Muscle layer of colon (tissue), 2 donors: ENCODE measurements around the gene CTSH.

Source experiments
- H3K27ac ChIP-seq: one replicate; pipeline ENCODE4 v1.7.0; 2013; ENCODE audit warnings: low read depth, mild to moderate bottlenecking, low read length, moderate library complexity
- H3K27me3 ChIP-seq, 2 donors: one replicate each; pipeline ENCODE4 v1.7.0; 2013; ENCODE audit warnings: low read length in 2 of 2, mild to moderate bottlenecking in 2 of 2; ENCODE audit not compliant: insufficient read depth in 2 of 2, control insufficient read depth in 1 of 2
- H3K36me3 ChIP-seq: one replicate; pipeline ENCODE4 v1.7.0; 2013; ENCODE audit warnings: mild to moderate bottlenecking, low read length; ENCODE audit not compliant: insufficient read depth
- H3K4me1 ChIP-seq: one replicate; pipeline ENCODE4 v1.7.0; 2013; ENCODE audit warnings: mild to moderate bottlenecking, low read length; ENCODE audit not compliant: insufficient read depth
- H3K4me3 ChIP-seq, 2 donors: one replicate each; pipeline ENCODE4 v1.7.0; 2013; ENCODE audit warnings: low read length in 2 of 2, low read depth in 1 of 2, mild to moderate bottlenecking in 1 of 2, moderate library complexity in 1 of 2
- H3K9ac ChIP-seq: one replicate; pipeline ENCODE4 v1.7.0; 2013; ENCODE audit warnings: low read length
- H3K9me3 ChIP-seq: one replicate; pipeline ENCODE4 v1.7.0; 2013; ENCODE audit warnings: mild to moderate bottlenecking, low read length
- donor health status: abdominal sarcoma.
- donor health status: Adenocarcinoma of cecum.

Gene CTSH

GRCh38 chr15:78925076-78925624 is 19.7 kb downstream of the CTSH start:
- H3K4me1 ChIP-seq, result no peaks in the 10 kb centered on the region
- H3K27me3 ChIP-seq, result no peaks in the 10 kb centered on the region
- no peak overlapping the region for H3K4me3 ChIP-seq
- no peak overlapping the region for H3K27ac ChIP-seq
- H3K9ac ChIP-seq, result no peak overlapping the region
- peaks cover 46% of the 10 kb centered on the region for H3K36me3 ChIP-seq
- no peaks in the 10 kb centered on the region for H3K9me3 ChIP-seq

- H3K27ac ChIP-seq, result no peak overlapping the region
- no peaks in the 10 kb centered on the region for H3K4me1 ChIP-seq
- peaks cover 50% of the 10 kb centered on the region for H3K36me3 ChIP-seq
- H3K9me3 ChIP-seq, result no peaks in the 10 kb centered on the region
- no peaks in the 10 kb centered on the region for H3K27me3 ChIP-seq
- H3K4me3 ChIP-seq, result no peak overlapping the region
- H3K9ac ChIP-seq, result no peak overlapping the region
Measured at GRCh38 chr15:78923480-78924360, 21.1 kb downstream of the CTSH start.

GRCh38 chr15:78923015-78923414 is 21.8 kb downstream of the CTSH start:
- Histone ChIP-seq H3K36me3 (peaks cover 50% of the 10 kb centered on the region), H3K27me3 (no peaks in the 10 kb centered on the region), H3K4me1 (no peaks in the 10 kb centered on the region), H3K27ac (no peak overlapping the region), H3K4me3 (no peak overlapping the region), H3K9ac (no peak overlapping the region), H3K9me3 (no peaks in the 10 kb centered on the region)

- H3K36me3 ChIP-seq, result peaks cover 46% of the 10 kb centered on the region
- no peak overlapping the region for H3K4me3 ChIP-seq
- H3K9me3 ChIP-seq, result no peaks in the 10 kb centered on the region
- H3K27me3 ChIP-seq, result no peaks in the 10 kb centered on the region
- no peak overlapping the region for H3K9ac ChIP-seq
- H3K27ac ChIP-seq, result no peak overlapping the region
- peaks cover 4% of the 10 kb centered on the region for H3K4me1 ChIP-seq
Measured at GRCh38 chr15:78922527-78922926, 22.3 kb downstream of the CTSH start.

GRCh38 chr15:78921940-78922339 is 22.9 kb downstream of the CTSH start:
- no peaks in the 10 kb centered on the region for H3K27me3 ChIP-seq
- no peak overlapping the region for H3K4me3 ChIP-seq
- H3K4me1 ChIP-seq, result peaks cover 10% of the 10 kb centered on the region
- H3K27ac ChIP-seq, result no peak overlapping the region
- H3K9ac ChIP-seq, result no peak overlapping the region
- H3K36me3 ChIP-seq, result peaks cover 40% of the 10 kb centered on the region
- no peaks in the 10 kb centered on the region for H3K9me3 ChIP-seq

- Histone ChIP-seq H3K27ac (no peak overlapping the region), H3K27me3 (no peaks in the 10 kb centered on the region), H3K9ac (no peak overlapping the region), H3K36me3 (peaks cover 39% of the 10 kb centered on the region), H3K9me3 (no peaks in the 10 kb centered on the region), H3K4me3 (no peak overlapping the region), H3K4me1 (peaks cover 14% of the 10 kb centered on the region)
Measured at GRCh38 chr15:78921517-78921916, 23.3 kb downstream of the CTSH start.

GRCh38 chr15:78917888-78918287 is 27.0 kb downstream of the CTSH start:
- Histone ChIP-seq H3K9me3 (no peaks in the 10 kb centered on the region), H3K27me3 (no peaks in the 10 kb centered on the region), H3K36me3 (peaks cover 36% of the 10 kb centered on the region), H3K9ac (no peak overlapping the region), H3K4me3 (no peak overlapping the region), H3K4me1 (peaks cover 41% of the 10 kb centered on the region), H3K27ac (no peak overlapping the region)

GRCh38 chr15:78916088-78916487 is 28.8 kb downstream of the CTSH start:
- Histone ChIP-seq H3K27me3 (no peaks in the 10 kb centered on the region), H3K9me3 (no peaks in the 10 kb centered on the region), H3K9ac (no peak overlapping the region), H3K4me3 (no peak overlapping the region), H3K27ac (peak overlapping the region; percentile 59), H3K36me3 (peaks cover 33% of the 10 kb centered on the region), H3K4me1 (peaks cover 41% of the 10 kb centered on the region)

GRCh38 chr15:78915341-78916087 is 29.3 kb downstream of the CTSH start:
- Histone ChIP-seq H3K9ac (no peak overlapping the region), H3K4me1 (peaks cover 41% of the 10 kb centered on the region), H3K36me3 (peaks cover 33% of the 10 kb centered on the region), H3K27ac (peak overlapping the region; percentile 59), H3K9me3 (no peaks in the 10 kb centered on the region), H3K27me3 (no peaks in the 10 kb centered on the region), H3K4me3 (no peak overlapping the region)

GRCh38 chr15:78914027-78914764 is 30.6 kb downstream of the CTSH start:
- Histone ChIP-seq H3K27me3 (no peaks in the 10 kb centered on the region), H3K9ac (no peak overlapping the region), H3K27ac (peak overlapping the region; percentile 66), H3K4me1 (peaks cover 49% of the 10 kb centered on the region), H3K36me3 (peaks cover 41% of the 10 kb centered on the region), H3K4me3 (no peak overlapping the region), H3K9me3 (no peaks in the 10 kb centered on the region)

- H3K36me3 ChIP-seq, result peaks cover 42% of the 10 kb centered on the region
Measured at GRCh38 chr15:78913012-78913411, 31.8 kb downstream of the CTSH start.

More at GRCh38 chr15:78913012-78913411, 31.8 kb downstream of the CTSH start:
- Histone ChIP-seq H3K27me3 (no peaks in the 10 kb centered on the region), H3K9ac (no peak overlapping the region), H3K4me3 (no peak overlapping the region), H3K27ac (no peak overlapping the region), H3K4me1 (peaks cover 49% of the 10 kb centered on the region), H3K9me3 (no peaks in the 10 kb centered on the region)
